Measurements from ENCODE around the gene LRRC71.

Gene LRRC71

DNA sequence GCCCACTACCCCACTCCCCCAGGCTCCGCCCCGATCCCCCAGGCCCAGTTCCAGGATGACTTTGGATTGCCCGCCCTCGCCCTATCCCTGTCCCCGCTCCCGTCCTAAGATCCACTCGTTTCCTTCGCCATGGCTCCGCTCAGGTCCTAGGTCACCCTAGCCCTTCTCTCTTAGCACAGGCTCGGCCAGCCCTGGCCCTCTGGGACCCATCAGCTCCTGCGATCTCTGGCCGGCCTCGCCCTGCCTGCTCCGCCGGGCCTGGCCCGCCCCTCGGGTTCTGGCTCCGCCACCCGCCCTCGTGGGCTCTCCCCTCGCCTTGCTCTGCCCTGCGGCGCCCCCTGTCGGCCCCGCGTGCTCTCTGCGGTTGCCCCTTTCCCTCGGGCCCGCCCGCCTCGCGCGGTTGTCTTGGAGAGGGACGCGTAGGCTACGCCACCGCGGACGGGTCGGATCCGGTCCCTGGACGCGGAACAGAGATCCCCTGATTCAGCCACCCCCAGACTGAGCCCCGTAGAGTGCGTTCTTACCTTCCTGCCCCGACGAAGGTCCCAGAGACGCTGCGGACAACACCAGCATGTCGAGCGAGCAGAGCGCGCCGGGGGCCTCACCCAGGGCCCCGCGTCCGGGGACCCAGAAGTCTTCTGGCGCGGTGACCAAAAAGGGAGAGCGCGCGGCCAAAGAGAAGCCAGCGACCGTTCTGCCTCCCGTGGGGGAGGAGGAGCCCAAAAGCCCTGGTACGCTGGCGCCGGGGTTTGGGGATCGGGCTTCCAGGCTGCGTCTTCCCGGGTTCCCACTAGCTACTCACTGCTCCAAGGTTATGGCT, at the start of gene LRRC71:
LRRC71 (plus strand) TSS at position 400 of the 820 bp plus-strand sequence; CDS start at position 572, 172 bp downstream.
- peak; percentile 85 for DNase-seq (ENCODE audit: low spot score)

GRCh38 chr1:156873659-156874058, 46.8 kb upstream of the LRRC71 start:
- DNase-seq (ENCODE audit: low spot score) = no peak

DNA sequence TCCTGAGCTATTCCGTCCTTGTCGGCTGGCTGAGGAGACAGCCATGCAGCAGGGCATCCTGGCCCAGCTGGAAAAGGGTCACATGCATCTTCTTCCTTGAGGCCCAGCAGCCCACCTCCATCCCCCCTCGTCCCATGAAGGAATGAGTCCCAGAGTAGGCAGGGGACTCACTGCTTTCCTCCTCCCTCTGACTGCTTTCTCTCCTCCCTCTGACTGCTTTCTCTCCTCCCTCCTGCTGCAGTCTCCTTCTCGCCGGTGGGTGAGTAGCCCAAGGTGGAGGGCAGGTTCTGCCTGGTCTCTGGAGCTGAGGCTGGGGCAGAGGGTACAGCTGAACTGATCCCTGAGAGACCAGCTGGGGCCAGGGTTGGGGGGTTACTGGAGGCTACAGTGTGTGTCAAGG, 46.3 kb upstream of the LRRC71 start:
- no peak for DNase-seq (ENCODE audit: low spot score)

DNA sequence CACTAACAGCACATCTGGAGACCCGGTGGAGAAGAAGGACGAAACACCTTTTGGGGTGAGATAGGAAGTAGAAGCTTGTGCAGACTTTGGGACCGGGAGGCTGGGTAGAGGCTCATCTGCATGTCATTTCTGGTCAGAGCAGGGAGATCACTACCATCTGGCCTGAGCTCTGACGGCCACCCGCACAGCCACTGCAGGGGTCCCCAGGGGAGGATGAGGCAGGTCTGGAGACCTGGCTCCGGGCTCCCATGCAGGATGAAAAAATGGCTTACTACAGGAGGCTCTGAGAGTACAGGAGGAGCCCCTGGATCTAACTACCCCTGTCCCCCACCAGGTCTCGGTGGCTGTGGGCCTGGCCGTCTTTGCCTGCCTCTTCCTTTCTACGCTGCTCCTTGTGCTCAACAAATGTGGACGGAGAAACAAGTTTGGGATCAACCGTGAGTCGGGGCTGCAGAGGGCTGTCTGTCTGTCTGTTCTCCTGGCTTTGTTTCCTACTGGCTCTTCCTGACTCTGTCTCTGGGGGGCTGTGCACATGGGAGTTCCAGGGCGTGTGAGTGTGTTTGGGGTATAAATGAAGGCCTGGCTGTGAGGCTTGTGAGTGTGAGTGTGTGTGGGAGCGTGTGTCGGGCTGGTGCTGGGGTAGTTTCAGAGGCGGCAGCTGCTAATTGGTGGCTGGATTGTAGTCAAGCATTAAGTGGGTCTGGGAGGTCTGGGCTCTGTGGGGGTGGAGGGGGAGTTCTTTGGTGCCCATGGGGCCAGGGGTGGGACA, 45.7 kb upstream of the LRRC71 start:
- DNase-seq (ENCODE audit: low spot score) = no peak

DNA sequence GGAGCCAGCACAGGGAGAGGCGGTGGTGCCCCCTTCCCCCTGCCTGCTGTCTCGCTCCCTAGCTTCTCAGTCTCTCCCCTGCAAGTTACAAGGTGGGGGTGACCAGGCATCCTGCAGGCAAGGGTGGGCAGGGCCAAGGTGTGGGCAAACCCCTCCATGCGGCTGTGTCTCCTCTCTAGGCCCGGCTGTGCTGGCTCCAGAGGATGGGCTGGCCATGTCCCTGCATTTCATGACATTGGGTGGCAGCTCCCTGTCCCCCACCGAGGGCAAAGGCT, 45.2 kb upstream of the LRRC71 start:
- DNase-seq (ENCODE audit: low spot score) = no peak

- no peak for DNase-seq (ENCODE audit: low spot score)
Observed at GRCh38 chr1:156876281-156876680, 44.2 kb upstream of the LRRC71 start.

DNA sequence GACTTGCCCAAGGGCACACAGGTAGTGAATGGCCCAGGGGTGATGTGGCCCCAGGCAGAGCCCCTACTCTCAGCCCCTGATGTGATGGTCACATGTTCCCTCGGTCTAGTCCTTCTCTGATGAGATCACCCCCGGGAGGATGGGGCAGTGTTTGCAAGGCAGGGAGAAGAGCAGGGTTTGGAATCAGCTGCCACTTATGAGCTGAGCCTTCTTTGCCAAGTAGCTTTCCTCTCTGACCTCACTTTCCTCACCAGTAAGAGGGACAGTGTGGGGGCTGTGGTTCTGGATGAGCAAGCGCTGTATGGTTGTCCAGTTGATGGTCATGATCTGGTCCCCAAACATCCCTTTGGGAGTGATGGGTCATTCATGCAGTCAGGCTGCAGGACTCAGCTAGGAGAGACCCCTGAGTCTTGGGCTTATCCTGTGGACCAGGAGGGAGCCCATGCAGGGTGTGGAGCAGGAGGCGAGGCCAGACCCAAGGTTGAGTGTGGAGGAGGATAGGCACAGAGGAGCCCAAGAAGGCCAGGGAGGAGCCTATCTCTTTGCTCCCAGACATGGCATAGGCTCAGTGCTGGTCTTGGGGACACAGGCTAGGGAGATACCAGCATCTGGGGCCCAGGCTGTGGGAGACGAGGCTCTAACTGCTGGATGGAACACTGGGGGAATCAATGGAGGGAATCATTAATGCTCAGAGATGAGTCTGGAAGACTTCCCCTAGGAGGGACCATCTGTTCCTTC, 42.8 kb upstream of the LRRC71 start:
- DNase-seq (ENCODE audit: low spot score) = peak; percentile 79

GRCh38 chr1:156879876-156880275, 40.6 kb upstream of the LRRC71 start:
- no peak for DNase-seq (ENCODE audit: low spot score)

- no peak for DNase-seq (ENCODE audit: low spot score)
Observed at GRCh38 chr1:156880473-156880872, 40.0 kb upstream of the LRRC71 start.

- no peak for DNase-seq (ENCODE audit: low spot score)
Observed at GRCh38 chr1:156881101-156881500, 39.3 kb upstream of the LRRC71 start.

GRCh38 chr1:156881663-156882062, 38.8 kb upstream of the LRRC71 start:
- no peak for DNase-seq (ENCODE audit: low spot score)

DNA sequence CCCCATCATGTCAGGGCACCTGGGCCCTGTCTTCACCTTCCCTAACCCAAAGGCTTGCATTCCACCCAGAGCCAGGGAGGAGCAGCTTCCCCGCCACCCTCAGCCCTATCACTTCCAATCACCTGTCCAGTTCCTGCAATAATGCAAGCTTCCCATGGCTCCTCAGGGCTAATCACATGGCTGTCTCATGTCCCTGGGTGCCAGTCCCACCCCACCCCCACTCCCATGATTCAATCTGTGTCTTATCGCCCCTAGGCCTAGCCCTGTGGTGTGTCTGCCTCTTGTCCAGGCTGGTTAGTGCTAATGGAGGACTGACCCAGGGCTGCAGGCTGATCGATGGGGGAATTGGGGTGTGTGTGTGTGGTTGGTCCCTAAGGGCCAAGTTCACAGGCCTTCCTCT, 37.9 kb upstream of the LRRC71 start:
- no peak for DNase-seq (ENCODE audit: low spot score)

GRCh38 chr1:156883919-156884318, 36.5 kb upstream of the LRRC71 start:
- DNase-seq (ENCODE audit: low spot score) = no peak

DNA sequence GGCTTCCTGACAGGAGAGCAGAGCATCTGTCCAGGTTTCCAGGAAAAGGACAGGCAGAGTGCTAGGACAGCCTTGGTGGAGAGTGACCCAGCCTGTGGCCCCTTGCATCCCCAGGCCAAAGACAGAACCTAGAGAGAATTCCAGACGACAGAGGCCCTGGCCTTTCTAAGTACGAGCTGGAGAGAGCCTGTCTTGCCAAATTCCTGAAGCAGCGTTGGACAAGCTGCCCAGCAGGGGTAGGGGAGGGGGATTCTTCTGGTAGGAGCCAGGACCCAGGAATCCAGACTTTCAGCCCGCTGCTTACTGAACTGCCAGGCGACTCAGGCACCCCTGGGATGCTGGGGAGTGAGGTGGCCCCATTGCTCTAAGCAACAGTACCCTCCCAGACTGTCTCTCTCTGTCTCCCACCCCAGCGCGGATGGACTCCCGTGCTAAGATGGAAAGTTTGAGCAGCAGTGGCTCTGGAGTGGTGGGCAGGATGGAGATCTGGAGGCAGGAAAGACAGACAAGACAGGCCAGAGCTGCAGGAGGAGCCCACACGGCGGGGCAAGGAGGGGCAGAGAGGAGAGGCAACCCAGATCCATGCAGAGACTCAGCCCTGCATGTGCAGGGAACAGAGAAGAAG, 35.8 kb upstream of the LRRC71 start:
- no peak for DNase-seq (ENCODE audit: low spot score)

DNA sequence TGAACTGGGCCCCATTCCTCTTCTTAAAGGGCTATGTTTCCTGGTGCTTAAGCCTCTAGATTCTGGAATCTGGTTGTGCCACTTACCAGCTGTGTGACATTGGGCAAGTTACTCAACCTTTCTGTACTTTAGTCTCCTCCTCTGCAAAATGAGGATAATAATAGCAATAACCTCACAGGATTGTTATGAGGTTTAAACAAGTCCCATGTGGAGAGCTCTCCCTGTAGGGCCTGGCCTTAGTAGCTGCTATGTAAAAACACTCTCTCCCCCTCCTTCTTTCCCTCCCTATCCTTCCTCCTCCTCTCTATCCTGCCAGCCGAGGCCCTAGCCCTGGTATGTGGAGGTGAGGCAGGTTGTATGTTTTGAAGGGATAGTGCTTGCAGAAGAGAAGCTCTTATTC, 35.1 kb upstream of the LRRC71 start:
- DNase-seq (ENCODE audit: low spot score) = no peak

GRCh38 chr1:156885880-156886355, 34.5 kb upstream of the LRRC71 start:
- DNase-seq (ENCODE audit: low spot score) = no peak

GRCh38 chr1:156886583-156887281, 33.7 kb upstream of the LRRC71 start:
- DNase-seq (ENCODE audit: low spot score) = no peak

- DNase-seq (ENCODE audit: low spot score) = no peak
Observed at GRCh38 chr1:156887317-156887716, 33.1 kb upstream of the LRRC71 start.

DNA sequence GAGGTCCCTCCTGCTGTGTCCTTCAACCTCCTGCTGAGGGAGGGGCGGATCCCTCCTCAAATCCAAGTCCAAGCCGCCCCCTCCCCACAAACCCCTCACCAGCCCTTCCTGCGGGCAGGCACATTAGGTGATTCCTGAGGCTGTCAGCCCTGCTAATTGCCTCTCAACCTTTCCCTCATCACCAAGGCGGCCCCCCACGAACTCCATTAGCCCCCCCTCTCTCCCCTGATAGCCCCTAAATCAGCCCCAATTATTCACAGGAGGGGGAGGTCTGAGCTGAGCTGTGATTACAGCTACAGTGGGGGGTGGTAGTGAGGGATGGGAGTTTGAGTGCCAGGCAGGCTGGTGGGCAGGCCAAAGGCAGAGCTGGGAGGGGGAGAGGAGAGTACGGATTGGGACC, 32.7 kb upstream of the LRRC71 start:
- DNase-seq (ENCODE audit: low spot score) = no peak

DNA sequence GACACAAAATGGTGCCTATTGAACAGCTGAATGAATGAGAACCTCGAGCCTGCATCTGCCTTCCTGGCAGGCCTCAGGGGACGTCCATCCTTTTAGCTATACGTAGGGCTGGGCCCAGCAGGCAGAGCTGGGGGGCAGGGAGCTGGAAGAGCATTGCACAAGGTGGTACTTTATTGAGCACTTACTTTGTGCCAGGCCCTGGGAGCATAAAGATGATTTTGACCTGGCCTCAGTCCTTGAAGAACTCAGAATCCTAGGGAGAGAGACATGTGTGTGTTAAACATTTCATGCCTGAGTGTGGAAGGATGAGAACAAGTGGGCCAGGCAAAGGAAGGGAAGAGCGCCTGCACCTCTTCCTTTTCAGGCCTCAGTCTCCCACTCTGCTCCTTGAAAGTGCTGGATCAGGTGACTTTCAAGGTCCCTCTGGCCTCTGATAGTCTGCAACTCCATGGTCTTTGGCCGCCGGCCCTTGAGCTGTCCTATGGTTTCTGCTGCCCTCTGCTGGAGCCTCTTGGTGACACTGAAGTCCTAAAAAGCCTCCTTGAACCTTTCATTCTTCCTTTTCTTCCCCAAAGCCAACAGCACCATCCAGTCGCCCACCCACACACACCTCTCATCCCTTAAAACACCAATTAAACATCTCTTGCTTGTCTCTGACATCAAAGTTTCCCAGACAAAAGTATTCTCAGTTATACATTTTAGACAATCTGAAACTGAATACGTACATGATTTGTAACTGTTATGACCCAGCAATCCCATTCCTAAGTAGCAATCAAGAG, 30.4 kb upstream of the LRRC71 start:
- DNase-seq (ENCODE audit: low spot score) = peak; percentile 83
